Fibroblast of the conjunctiva (primary cell): Measurements from ENCODE around the gene ZNF79.
A peak's percentile ranks its signal among the peaks of the same experiment; 100 is the strongest.

Source experiments
- DNase-seq: peaks from one replicate; pipeline ENCODE4 v3.0.0-alpha.2; 2010; ENCODE audit warnings: low read depth

ZNF79 gene

DNA sequence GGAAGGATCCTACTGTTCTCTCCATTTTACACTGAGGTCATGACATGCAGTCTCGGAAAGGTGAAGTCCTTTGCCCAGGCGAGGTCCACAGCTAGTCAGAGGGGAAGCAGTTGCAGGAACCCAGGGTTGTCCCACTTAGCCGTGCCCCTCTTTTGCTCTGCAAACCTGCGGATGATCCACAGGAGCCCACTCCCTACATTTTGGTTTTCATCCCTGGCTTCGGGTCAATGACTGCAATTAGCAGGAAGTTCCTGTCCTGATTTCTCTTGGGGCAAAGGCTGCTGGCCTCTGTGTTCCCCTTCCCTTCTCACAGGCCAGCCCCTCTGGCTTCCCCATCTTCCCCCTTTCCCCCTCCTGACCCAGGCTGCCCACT lies 25.9 kb upstream of the ZNF79 start:
- DNase-seq: no peak

DNA sequence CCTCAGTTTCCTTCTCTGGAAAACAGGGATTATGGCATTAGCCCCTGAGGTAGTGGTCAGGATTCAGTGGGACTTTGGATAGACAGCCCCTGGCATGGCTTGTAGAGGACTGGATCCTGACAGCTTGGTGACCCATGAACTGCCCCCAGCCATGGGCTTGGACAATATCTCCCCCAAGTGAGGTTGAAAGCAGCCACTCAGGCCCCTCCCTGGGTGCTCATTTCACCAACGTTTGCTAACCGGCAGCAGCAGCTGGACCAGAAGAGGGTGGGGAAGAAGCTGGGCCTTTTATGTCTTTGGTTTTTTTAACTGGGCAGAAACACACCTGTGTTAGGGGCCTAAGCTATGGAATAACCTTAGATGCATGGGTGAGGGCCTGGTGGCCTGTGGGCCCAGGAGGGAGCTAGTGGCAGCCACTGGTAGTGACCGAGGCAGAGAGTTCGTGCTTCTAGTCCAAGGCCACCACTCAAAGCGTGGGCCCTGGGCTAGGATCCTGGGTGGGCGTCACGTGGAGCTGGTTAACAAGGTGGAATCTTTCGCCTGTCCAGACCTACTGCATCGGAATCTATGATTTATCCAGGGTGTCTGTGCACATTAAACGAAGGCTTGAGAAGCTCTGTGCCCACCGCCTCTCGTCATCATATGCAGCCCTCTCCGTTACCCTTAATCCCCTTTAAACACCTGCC lies 25.3 kb upstream of the ZNF79 start:
- DNase-seq: no peak

- DNase-seq: no peak
These were observed 24.4 kb upstream of the ZNF79 start for GRCh38 chr9:127399736-127400269.

DNA sequence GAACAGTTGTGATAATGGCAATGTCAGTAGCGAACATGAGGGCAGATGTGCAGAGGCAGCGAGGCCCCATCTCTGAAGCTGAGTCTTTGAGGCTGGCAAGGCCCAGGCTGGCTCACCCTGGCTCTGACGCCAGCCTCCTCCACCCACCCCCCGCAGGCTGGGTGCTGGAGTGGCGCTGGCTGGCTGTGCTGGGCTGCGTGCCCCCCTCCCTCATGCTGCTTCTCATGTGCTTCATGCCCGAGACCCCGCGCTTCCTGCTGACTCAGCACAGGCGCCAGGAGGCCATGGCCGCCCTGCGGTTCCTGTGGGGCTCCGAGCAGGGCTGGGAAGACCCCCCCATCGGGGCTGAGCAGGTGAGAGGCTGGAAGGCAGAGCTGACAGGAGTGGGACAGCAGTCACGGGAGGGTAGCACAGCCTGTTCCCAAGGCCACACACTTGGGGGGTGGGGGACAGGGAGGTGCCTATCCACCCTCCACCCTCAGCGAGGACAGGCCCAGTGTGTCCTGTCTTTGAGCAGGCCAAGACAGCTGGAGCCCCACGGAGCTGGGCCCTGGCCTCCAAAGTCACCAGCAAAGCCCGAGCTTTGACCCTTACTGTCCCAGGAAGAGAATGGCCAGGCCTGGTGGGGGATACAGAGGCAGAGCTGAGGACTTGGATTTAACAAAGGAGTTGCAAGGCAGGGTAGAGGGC lies 21.6 kb upstream of the ZNF79 start:
- DNase-seq: no peak

DNA sequence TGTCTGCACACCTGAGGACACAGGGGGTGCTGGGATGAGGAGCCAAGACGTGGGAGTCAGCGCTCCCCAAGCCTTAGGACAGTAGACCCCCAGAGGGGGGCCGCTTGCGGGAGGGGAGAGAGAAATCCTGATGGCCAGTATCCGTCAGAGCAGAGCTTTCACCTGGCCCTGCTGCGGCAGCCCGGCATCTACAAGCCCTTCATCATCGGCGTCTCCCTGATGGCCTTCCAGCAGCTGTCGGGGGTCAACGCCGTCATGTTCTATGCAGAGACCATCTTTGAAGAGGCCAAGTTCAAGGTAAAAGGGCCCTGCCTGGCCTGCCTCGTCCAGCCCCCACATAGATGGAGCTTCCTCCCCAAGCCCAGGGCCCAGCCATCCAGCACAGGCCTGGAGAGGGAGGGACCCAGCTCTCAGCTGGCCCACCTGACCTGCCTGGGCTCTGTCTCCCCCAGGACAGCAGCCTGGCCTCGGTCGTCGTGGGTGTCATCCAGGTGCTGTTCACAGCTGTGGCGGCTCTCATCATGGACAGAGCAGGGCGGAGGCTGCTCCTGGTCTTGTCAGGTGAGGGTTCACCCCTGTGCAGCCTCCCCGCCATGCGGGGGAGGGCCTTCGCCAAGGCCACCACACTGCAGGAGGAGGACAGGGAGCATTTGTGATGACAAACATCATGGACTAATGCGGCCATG lies 20.5 kb upstream of the ZNF79 start:
- DNase-seq: no peak

GRCh38 chr9:127404631-127405030 lies 19.6 kb upstream of the ZNF79 start:
- no peak for DNase-seq

- no peak for DNase-seq
These were observed 18.6 kb upstream of the ZNF79 start for GRCh38 chr9:127405344-127406125.

DNA sequence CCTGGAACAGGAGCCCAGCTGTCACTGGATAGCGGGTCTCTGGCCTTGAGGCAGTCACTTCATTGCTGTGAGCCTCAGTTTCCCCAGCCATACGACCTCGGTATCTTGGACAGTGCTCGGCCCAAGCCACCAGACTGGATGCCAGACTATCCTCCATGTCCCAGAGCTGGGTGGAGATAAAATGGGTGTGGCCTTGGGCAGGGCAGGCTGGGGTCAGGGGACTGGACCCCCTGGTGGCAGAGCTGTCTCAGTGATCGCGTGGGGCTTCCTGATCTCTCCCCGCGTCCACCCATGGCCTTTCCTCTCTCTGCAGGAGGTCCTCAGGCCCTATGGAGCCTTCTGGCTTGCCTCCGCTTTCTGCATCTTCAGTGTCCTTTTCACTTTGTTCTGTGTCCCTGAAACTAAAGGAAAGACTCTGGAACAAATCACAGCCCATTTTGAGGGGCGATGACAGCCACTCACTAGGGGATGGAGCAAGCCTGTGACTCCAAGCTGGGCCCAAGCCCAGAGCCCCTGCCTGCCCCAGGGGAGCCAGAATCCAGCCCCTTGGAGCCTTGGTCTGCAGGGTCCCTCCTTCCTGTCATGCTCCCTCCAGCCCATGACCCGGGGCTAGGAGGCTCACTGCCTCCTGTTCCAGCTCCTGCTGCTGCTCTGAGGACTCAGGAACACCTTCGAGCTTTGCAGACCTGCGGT lies 17.2 kb upstream of the ZNF79 start:
- no peak for DNase-seq

DNA sequence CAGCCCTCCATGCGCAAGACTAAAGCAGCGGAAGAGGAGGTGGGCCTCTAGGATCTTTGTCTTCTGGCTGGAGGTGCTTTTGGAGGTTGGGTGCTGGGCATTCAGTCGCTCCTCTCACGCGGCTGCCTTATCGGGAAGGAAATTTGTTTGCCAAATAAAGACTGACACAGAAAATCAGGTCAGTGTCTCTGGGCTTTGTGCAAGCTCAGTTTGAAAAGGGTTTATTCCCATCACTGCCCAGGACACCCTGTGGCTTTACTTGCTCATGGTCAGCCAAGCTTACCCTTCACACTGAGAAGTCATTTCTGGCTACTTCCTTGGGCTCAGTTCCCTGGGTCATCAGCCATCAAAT lies 16.7 kb upstream of the ZNF79 start:
- no peak for DNase-seq

- no peak for DNase-seq
These were observed 13.1 kb upstream of the ZNF79 start for GRCh38 chr9:127411122-127411521.

DNA sequence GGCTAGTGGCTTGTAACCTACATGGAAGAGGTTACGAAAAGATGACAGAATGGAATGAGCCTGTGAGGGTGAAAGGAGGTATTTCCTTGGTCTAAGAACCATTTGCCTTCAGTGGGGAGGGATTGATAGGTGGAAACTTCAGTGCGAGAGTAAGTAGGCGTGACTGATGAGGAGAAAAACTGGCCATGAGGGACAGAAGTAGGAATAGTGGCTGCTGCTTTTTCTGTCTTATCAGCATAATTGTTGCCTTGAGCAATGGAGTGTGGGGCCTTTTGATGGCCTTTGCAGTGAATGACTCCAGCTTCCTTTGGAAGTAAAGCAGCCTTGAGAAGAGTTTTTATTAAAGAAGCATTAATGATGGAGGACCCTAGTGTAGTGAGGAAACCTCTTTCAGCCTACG lies 9.0 kb upstream of the ZNF79 start:
- DNase-seq: no peak

DNA sequence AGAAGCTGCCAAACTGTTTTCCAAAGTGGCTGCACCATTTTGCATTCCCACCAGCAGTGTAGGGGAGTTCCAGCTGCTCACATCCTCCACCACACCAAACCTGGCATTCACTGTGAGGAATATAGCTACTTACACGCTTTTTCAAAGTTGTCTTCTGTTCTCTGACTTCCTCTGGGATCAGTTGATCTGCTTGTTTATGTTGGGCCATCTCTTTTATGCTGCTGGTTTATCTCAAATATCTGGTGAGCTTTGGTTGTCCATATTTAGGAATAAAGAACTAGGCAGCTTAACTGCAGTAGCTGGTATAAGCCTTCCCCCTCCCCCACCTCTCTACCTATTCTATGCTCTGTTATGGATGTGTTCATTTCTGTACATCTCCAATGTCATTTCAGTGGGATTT lies 8.5 kb upstream of the ZNF79 start:
- DNase-seq: no peak

- peak; percentile 29 for DNase-seq
These were observed 6.8 kb upstream of the ZNF79 start for GRCh38 chr9:127417131-127418036.

DNA sequence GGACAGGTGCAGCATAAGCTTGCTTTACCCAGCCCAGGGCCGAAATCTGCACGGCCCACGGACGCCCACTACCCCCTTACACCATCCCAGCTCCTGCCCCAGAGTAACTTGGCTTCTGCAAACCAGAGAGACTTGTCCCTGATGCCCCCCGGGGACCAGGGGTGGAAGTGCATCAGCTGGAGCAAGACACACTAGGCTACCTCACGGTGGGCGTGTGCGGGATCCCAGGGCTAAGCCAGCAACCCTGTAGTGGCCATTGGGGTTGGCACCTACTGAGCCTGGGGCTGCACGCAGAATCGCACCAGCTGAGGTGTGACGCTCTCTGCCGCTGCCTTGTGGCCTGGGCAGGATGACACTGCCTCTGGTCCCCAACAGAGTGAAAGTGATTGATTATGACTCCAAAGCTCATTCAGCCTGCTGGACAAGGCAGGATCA lies 6.1 kb upstream of the ZNF79 start:
- DNase-seq: no peak

GRCh38 chr9:127419348-127419747 lies 4.8 kb upstream of the ZNF79 start:
- no peak for DNase-seq

DNA sequence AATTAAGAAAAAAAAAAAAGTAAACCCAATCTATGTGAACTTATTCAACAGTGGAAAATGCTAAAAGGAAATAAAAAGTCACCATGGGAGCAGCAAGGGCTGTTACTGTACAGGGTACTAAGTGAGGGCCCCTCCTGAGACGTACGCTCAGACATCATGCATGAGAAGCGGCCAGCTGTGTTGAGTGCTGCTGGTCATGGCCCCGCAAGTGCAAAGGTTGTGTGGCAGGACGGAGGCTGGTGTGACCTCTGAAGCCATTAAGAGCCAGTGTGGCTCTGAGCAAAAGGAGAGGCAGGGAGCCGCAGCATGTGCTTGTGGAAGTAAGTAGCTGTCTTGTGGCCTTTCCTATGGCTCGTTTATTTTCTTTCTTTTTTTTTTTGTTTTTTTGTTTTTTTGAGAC lies 3.1 kb upstream of the ZNF79 start:
- no peak for DNase-seq

GRCh38 chr9:127422133-127422782 lies 1.9 kb upstream of the ZNF79 start:
- DNase-seq: no peak

GRCh38 chr9:127422787-127423186 lies 1.4 kb upstream of the ZNF79 start:
- DNase-seq: no peak

DNA sequence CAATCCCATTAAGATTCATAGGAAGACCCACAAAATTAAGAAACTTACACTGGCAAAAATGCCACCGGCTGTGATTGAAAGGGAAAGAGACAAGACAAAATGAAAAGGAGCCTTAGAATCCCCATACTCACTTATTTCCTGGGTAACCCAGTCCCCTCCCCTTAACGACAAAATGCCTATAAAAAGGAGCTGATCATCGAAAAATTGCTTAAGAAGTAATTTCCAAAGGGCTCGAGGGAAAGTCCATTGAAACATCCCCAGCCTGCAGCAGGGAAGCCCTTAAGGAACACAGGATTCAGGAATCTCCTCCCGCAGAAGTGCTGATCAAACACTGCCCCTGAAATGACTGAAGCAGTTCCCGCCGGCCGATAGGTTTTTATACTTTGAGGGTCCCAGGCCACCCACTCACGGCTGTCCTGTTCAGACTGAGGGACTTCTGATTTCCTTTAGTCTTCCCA lies 677 bp upstream of the ZNF79 start:
- no peak for DNase-seq

- no peak for DNase-seq
These were observed 456 bp downstream of the ZNF79 start for GRCh38 chr9:127424676-127424999.
